Measurements from ENCODE around the gene CDH4.

The CDH4 gene

GRCh38 chr20:61493798-61494305, 241.8 kb downstream of the CDH4 start:
- no peak for DNase-seq (ENCODE audit: low spot score)

GRCh38 chr20:61494763-61495575, 242.9 kb downstream of the CDH4 start:
- no peak for DNase-seq (ENCODE audit: low spot score)

- no peak for DNase-seq (ENCODE audit: low spot score)
Measured at GRCh38 chr20:61497029-61497627, 245.1 kb downstream of the CDH4 start.

GRCh38 chr20:61499859-61500554, 247.9 kb downstream of the CDH4 start:
- no peak for DNase-seq (ENCODE audit: low spot score)

GRCh38 chr20:61500791-61501321, 248.8 kb downstream of the CDH4 start:
- DNase-seq (ENCODE audit: low spot score), result no peak

GRCh38 chr20:61502433-61502832, 250.4 kb downstream of the CDH4 start:
- DNase-seq (ENCODE audit: low spot score), result no peak

GRCh38 chr20:61503106-61503505, 251.0 kb downstream of the CDH4 start:
- DNase-seq (ENCODE audit: low spot score), result no peak

GRCh38 chr20:61505508-61505907, 253.4 kb downstream of the CDH4 start:
- no peak for DNase-seq (ENCODE audit: low spot score)

GRCh38 chr20:61507778-61508177, 255.7 kb downstream of the CDH4 start:
- DNase-seq (ENCODE audit: low spot score), result no peak

GRCh38 chr20:61508301-61509096, 256.4 kb downstream of the CDH4 start:
- no peak for DNase-seq (ENCODE audit: low spot score)

- no peak for DNase-seq (ENCODE audit: low spot score)
Measured at GRCh38 chr20:61510778-61511330, 258.8 kb downstream of the CDH4 start.

- no peak for DNase-seq (ENCODE audit: low spot score)
Measured at GRCh38 chr20:61512475-61512874, 260.4 kb downstream of the CDH4 start.

GRCh38 chr20:61513124-61514017, 261.3 kb downstream of the CDH4 start:
- DNase-seq (ENCODE audit: low spot score), result no peak

GRCh38 chr20:61514018-61514365, 261.9 kb downstream of the CDH4 start:
- DNase-seq (ENCODE audit: low spot score), result no peak

- DNase-seq (ENCODE audit: low spot score), result no peak
Measured at GRCh38 chr20:61514396-61514795, 262.3 kb downstream of the CDH4 start.

GRCh38 chr20:61514805-61515505, 262.9 kb downstream of the CDH4 start:
- DNase-seq (ENCODE audit: low spot score), result no peak

- no peak for DNase-seq (ENCODE audit: low spot score)
Measured at GRCh38 chr20:61515922-61516321, 263.9 kb downstream of the CDH4 start.

GRCh38 chr20:61516346-61517208, 264.5 kb downstream of the CDH4 start:
- DNase-seq (ENCODE audit: low spot score), result no peak

GRCh38 chr20:61517419-61517818, 265.4 kb downstream of the CDH4 start:
- DNase-seq (ENCODE audit: low spot score), result no peak

Measured in CD4-positive, alpha-beta T cell treated with Interleukin-15 for 4 hours (primary cell).